PC-9 (cell line): ENCODE results near the gene CXCR6. TPM values are rescaled to one million over a fixed set of nuclear protein-coding genes. Genes with fewer than 3 reads are reported as not detected.

Source experiments
- BruUV-seq: library from RNA; stranded (reverse); fragments of 400-500 nt; replicated peaks from 2 replicates; lab custom pipeline; 2021; lab: Mats Ljungman, UMichigan
- CTCF ChIA-PET: fragments of 300-600 bp; sonication (Branson Sonifier 250); formaldehyde crosslinking; loops from one replicate; lab custom pipeline; 2022; ENCODE audit warnings: antibody characterized with exemption; lab: Charles Lee
- POLR2A ChIA-PET: fragments of 300-600 bp; sonication (Branson Sonifier 250); formaldehyde crosslinking; loops from one replicate; lab custom pipeline; 2022; ENCODE audit warnings: antibody characterized with exemption; ENCODE audit not compliant: unreplicated experiment; lab: Charles Lee
- DNase-seq, 2 experiments: peaks; one replicate each; pipeline versions ENCODE4 v3.0.0 to v3.0.0-alpha.2; 2015 to 2022; ENCODE audit warnings: mixed read lengths in 1 of 2
- H2AFZ ChIP-seq: fragments of 200-600 bp; sonication (generic); 2 replicates; pipeline ENCODE4 v1.8.1; 2017; ENCODE audit warnings: antibody characterized with exemption
- H3F3A ChIP-seq: fragments of 200-600 bp; sonication (generic); 2 replicates; pipeline ENCODE4 v1.8.1; 2017; ENCODE audit warnings: antibody characterized with exemption, mild to moderate bottlenecking, low read depth; ENCODE audit not compliant: insufficient read depth
- H3K27ac ChIP-seq: fragments of 200-600 bp; sonication (generic); 2 replicates; pipeline ENCODE4 v1.6.1; 2016; ENCODE audit warnings: mixed run types
- H3K27me3 ChIP-seq: fragments of 200-600 bp; sonication (generic); 2 replicates; pipeline ENCODE4 v1.6.1; 2016; ENCODE audit warnings: low read depth, mixed run types; ENCODE audit not compliant: insufficient read depth
- H3K36me3 ChIP-seq: fragments of 200-600 bp; sonication (generic); 2 replicates; pipeline ENCODE4 v1.6.1; 2016; ENCODE audit warnings: low read depth, mixed run types
- H3K4me1 ChIP-seq: fragments of 200-600 bp; sonication (generic); replicated peaks from 2 replicates; pipeline ENCODE4 v1.6.1; 2016; ENCODE audit warnings: mixed run types; ENCODE audit not compliant: insufficient read depth
- H3K4me2 ChIP-seq: fragments of 200-600 bp; sonication (generic); 2 replicates; pipeline ENCODE4 v1.6.1; 2017; ENCODE audit warnings: mixed run types
- H3K4me3 ChIP-seq: fragments of 200-600 bp; sonication (generic); 2 replicates; pipeline ENCODE4 v1.6.1; 2016; ENCODE audit warnings: mixed run types
- H3K79me2 ChIP-seq: fragments of 200-600 bp; sonication (generic); 2 replicates; pipeline ENCODE4 v1.6.1; 2017; ENCODE audit warnings: low read depth, mixed run types
- H3K9me2 ChIP-seq: fragments of 200-600 bp; sonication (generic); 2 replicates; pipeline ENCODE4 v1.8.1; 2017; ENCODE audit warnings: mild to moderate bottlenecking; ENCODE audit not compliant: insufficient read depth
- H3K9me3 ChIP-seq: fragments of 200-600 bp; sonication (generic); 2 replicates; pipeline ENCODE4 v1.8.1; 2016; ENCODE audit warnings: low read depth; ENCODE audit not compliant: insufficient read depth
- H4K20me1 ChIP-seq: fragments of 200-600 bp; sonication (generic); 2 replicates; pipeline ENCODE4 v1.8.1; 2017; ENCODE audit not compliant: insufficient read depth
- EZH2 ChIP-seq: fragments of 200-600 bp; sonication (generic); IDR thresholded peaks from 2 replicates; pipeline ENCODE4 v1.8.0; 2017; ENCODE audit warnings: antibody characterized with exemption, low read depth
- intact Hi-C: fragments of 100-400 bp; cut with micrococcal nuclease; formaldehyde crosslinking; loops from one replicate; pipeline ENCODE4 v1.10.0; 2022; ENCODE audit not compliant: unreplicated experiment
- total RNA-seq: library from RNA; stranded (reverse); gene quantifications from 2 replicates; pipeline ENCODE4 v1.2.3, GENCODE V29; 2021
- TF ChIP-seq, protein P1 (sequence below): fragments of 200-600 bp; sonication (generic); conservative IDR thresholded peaks from 2 replicates; pipeline ENCODE4 v1.6.1; 2017; ENCODE audit warnings: mixed run types, antibody characterized with exemption, mild to moderate bottlenecking, moderate library complexity

Gene CXCR6
- total RNA-seq, 1 experiment from 2014 or later: 0.74 TPM

DNA sequence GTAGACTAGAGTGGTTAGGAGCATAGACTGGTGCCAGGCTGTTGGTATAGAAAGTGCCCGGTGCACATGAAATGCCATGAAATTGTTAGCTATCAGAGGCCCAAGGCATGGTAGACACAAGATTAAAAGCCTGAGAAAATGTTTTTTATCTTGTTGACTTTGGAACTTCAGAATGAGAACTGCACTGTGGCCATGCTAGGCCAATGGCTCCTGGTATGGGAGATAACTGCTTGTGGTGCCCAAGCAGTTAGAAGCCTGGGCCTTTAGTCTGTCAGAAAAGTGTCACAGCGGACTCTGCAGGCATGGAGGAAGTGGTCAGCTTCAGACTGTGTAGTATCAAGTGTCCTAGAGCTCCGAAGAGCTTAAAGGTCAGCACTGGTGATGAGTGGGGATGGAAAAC lies 40.5 kb downstream of the CXCR6 start:
- Histone ChIP-seq H3K27me3 (no peaks in the 10 kb centered on the region), H4K20me1 (no peaks in the 10 kb centered on the region), H3K4me2 (no peak overlapping the region), H3K9me2 (no peaks in the 10 kb centered on the region), H3K36me3 (peaks cover 18% of the 10 kb centered on the region), H3K79me2 (peaks cover 25% of the 10 kb centered on the region), H2AFZ (no peak overlapping the region), H3F3A (peaks cover 5% of the 10 kb centered on the region; the same call in 1 of the 2 replicates), H3K4me1 (peaks cover 22% of the 10 kb centered on the region), H3K27ac (no peak overlapping the region), H3K4me3 (no peak overlapping the region), H3K9me3 (no peaks in the 10 kb centered on the region)
- BruUV-seq: no TSS peak
- TF ChIP-seq, protein P1, sequence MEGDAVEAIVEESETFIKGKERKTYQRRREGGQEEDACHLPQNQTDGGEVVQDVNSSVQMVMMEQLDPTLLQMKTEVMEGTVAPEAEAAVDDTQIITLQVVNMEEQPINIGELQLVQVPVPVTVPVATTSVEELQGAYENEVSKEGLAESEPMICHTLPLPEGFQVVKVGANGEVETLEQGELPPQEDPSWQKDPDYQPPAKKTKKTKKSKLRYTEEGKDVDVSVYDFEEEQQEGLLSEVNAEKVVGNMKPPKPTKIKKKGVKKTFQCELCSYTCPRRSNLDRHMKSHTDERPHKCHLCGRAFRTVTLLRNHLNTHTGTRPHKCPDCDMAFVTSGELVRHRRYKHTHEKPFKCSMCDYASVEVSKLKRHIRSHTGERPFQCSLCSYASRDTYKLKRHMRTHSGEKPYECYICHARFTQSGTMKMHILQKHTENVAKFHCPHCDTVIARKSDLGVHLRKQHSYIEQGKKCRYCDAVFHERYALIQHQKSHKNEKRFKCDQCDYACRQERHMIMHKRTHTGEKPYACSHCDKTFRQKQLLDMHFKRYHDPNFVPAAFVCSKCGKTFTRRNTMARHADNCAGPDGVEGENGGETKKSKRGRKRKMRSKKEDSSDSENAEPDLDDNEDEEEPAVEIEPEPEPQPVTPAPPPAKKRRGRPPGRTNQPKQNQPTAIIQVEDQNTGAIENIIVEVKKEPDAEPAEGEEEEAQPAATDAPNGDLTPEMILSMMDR: no peak
- TF ChIP-seq EZH2: no peak
- ChIA-PET POLR2A (no interaction called here), CTCF (no interaction called here)
- intact Hi-C loops: no loop called here
- DNase-seq: no peak

- Histone ChIP-seq H2AFZ (no peak overlapping the region), H3K36me3 (peaks cover 14% of the 10 kb centered on the region), H3K79me2 (peaks cover 32% of the 10 kb centered on the region), H4K20me1 (no peaks in the 10 kb centered on the region), H3K4me1 (peaks cover 30% of the 10 kb centered on the region), H3F3A (peaks cover 5% of the 10 kb centered on the region; the same call in 1 of the 2 replicates), H3K4me3 (no peak overlapping the region), H3K9me3 (no peaks in the 10 kb centered on the region), H3K27me3 (no peaks in the 10 kb centered on the region), H3K9me2 (no peaks in the 10 kb centered on the region), H3K27ac (no peak overlapping the region), H3K4me2 (no peak overlapping the region)
- ChIA-PET CTCF (no interaction called here), POLR2A (no interaction called here)
- intact Hi-C loops: no loop called here
- no TSS peak for BruUV-seq
- no peak for DNase-seq
- no peak for TF ChIP-seq EZH2
- TF ChIP-seq, protein P1: no peak
Observed at GRCh38 chr3:45984331-45985312, 41.4 kb downstream of the CXCR6 start.

DNA sequence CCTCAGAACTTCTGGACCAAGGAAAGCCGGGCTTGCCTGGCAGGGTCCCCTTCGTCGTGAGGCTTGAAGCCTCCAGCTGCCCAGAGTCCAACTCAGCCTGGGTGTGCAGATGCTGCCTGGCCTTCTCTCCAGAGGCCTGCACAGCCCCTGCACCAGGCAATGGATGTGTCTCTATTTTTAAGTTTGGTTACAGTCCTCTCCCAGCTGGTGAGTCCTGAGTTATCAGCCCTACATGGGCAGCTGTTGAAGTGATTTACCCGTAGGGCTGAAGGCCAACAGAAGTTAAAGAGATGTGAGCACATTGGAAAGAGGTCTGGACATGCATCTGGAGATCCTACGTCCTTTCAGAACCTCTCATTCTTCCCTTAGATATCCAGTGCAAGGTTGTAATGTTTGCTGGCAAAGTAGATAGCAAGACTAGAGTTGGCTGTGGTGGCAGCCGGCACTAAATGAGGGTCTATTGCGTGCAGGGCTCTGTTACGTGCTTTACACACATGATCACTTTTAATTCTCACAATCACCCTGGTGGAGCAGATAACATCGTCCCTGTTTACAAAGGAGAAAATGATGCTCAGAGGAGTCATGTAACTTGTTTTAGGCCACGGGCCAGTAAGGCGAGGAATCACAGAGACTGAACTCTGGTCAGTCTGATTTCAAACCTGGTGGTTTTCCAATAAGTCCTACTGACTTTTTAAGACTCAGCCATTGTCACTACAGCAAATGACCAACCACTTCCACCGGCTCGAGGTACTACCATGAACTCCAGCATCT lies 42.5 kb downstream of the CXCR6 start:
- no peaks in the 10 kb centered on the region for H3K9me2 ChIP-seq
- H3K79me2 ChIP-seq: peaks cover 33% of the 10 kb centered on the region
- H3K4me2 ChIP-seq: no peak overlapping the region
- H3K27ac ChIP-seq: 0 out of 2 replicates have a peak overlapping the region, but pooled peaks have one; percentile 38
- no peak overlapping the region for H2AFZ ChIP-seq
- H3F3A ChIP-seq: peaks cover 5% of the 10 kb centered on the region; the same call in 1 of the 2 replicates
- ChIA-PET POLR2A (interaction anchor here (0.6 kb wide), 1 partner anchor 13 kb away, joined by 6 read pairs; no protein-coding TSS in a partner anchor), CTCF (no interaction called here)
- intact Hi-C loops: no loop called here
- DNase-seq: no peak
- no TSS peak for BruUV-seq
- no peaks in the 10 kb centered on the region for H3K27me3 ChIP-seq
- H3K4me1 ChIP-seq: peaks cover 31% of the 10 kb centered on the region
- H3K9me3 ChIP-seq: no peaks in the 10 kb centered on the region
- H3K4me3 ChIP-seq: no peak overlapping the region
- no peaks in the 10 kb centered on the region for H4K20me1 ChIP-seq
- TF ChIP-seq, protein P1: no peak
- TF ChIP-seq EZH2: no peak
- H3K36me3 ChIP-seq: peaks cover 9% of the 10 kb centered on the region
